B cell (primary cell): ENCODE data around the gene SLC25A21. TPM values are rescaled to one million over a fixed set of nuclear protein-coding genes. Genes with fewer than 3 reads are reported as not detected.

ENCODE experiments used
- ATAC-seq: fragments of 200-7000 bp; cut with Tn5 transposase; one replicate; pipeline ENCODE4 v1.10.0; 2021; ENCODE audit warnings: low read depth, mild to moderate bottlenecking, moderate number of reproducible peaks, moderate library complexity
- CTCF ChIA-PET: fragments of 350-600 bp; sonication (Branson Sonifier 250); formaldehyde crosslinking; loops from one replicate; lab custom pipeline; 2021; ENCODE audit warnings: antibody characterized with exemption, inconsistent platforms; lab: Charles Lee
- POLR2A ChIA-PET: fragments of 350-600 bp; sonication (Branson Sonifier 250); formaldehyde crosslinking; loops from one replicate; lab custom pipeline; 2021; ENCODE audit warnings: antibody characterized with exemption; lab: Charles Lee
- DNase-seq: peaks from one replicate; pipeline ENCODE4 v3.0.0; 2013
- H2AFZ ChIP-seq: 2 replicates; pipeline ENCODE4 v1.6.1; 2012; ENCODE audit warnings: mild to moderate bottlenecking, low read depth, low read length; ENCODE audit not compliant: insufficient read depth, poor library complexity, severe bottlenecking
- H3K27ac ChIP-seq, 2 donors: 1 replicate in 1 of 2; 2 replicates in 1 of 2; pipeline ENCODE4 v1.5.1; 2012 to 2013; ENCODE audit warnings: low read length in 2 of 2, mild to moderate bottlenecking in 2 of 2, moderate library complexity in 1 of 2
- H3K27me3 ChIP-seq, 4 experiments: fragments of 200-600 bp in 1 of 4; sonication (generic) in 1 of 4; replicated peaks in 1 of 4; 1 replicate in 2 of 4; 2 replicates in 2 of 4; pipeline versions ENCODE4 v1.6.1 to v1.7.0; 2013 to 2016; ENCODE audit warnings: low read length in 3 of 4, mild to moderate bottlenecking in 2 of 4, mixed read lengths in 1 of 4, moderate library complexity in 1 of 4; ENCODE audit not compliant: insufficient read depth in 4 of 4, control insufficient read depth in 3 of 4; ENCODE audit errors: control extremely low read depth in 1 of 4
- H3K36me3 ChIP-seq, 2 experiments: replicated peaks in 1 of 2; 1 replicate in 1 of 2; 2 replicates in 1 of 2; pipeline versions ENCODE4 v1.6.1 to v1.7.1; 2013; ENCODE audit warnings: low read length in 1 of 2; ENCODE audit not compliant: insufficient read depth in 2 of 2, control insufficient read depth in 1 of 2; ENCODE audit errors: control extremely low read depth in 1 of 2, extremely low read depth in 1 of 2
- H3K4me1 ChIP-seq, 2 donors: fragments of 200-600 bp in 1 of 2; sonication (generic) in 1 of 2; 1 replicate in 1 of 2; 2 replicates in 1 of 2; pipeline versions ENCODE4 v1.5.1 to v1.6.1; 2013 to 2017; ENCODE audit warnings: low read length in 2 of 2; ENCODE audit not compliant: control insufficient read depth in 2 of 2, insufficient read depth in 2 of 2
- H3K4me2 ChIP-seq: replicated peaks from 2 replicates; pipeline ENCODE3; 2012; ENCODE audit warnings: mild to moderate bottlenecking, low read depth, low read length; ENCODE audit not compliant: poor library complexity, severe bottlenecking
- H3K4me3 ChIP-seq, 5 experiments: fragments of 200-600 bp in 1 of 5; sonication (generic) in 1 of 5; 1 replicate in 3 of 5; 2 replicates in 2 of 5; pipeline versions ENCODE4 v1.5.1 to v1.7.0; 2011 to 2016; ENCODE audit warnings: low read length in 4 of 5, mild to moderate bottlenecking in 4 of 5, low read depth in 2 of 5, control low read depth in 1 of 5, moderate library complexity in 1 of 5; ENCODE audit not compliant: insufficient read depth in 1 of 5; ENCODE audit errors: control extremely low read depth in 1 of 5, extremely low read depth in 1 of 5
- H3K79me2 ChIP-seq: fragments of 200-600 bp; sonication (generic); one replicate; pipeline ENCODE4 v1.6.0; 2016; ENCODE audit warnings: low read length; ENCODE audit not compliant: control insufficient read depth, insufficient read depth
- H3K9ac ChIP-seq: fragments of 200-600 bp; sonication (generic); 2 replicates; pipeline ENCODE4 v1.6.1; 2017; ENCODE audit warnings: mild to moderate bottlenecking, low read length, moderate library complexity
- H3K9me3 ChIP-seq, 3 donors: one replicate each; pipeline versions ENCODE4 v1.6.1 to v1.7.1; 2013; ENCODE audit warnings: low read length in 2 of 3; ENCODE audit not compliant: control insufficient read depth in 2 of 3, insufficient read depth in 1 of 3; ENCODE audit errors: control extremely low read depth in 1 of 3
- H4K20me1 ChIP-seq: 2 replicates; pipeline ENCODE4 v1.6.0; 2012; ENCODE audit warnings: mild to moderate bottlenecking, low read length; ENCODE audit not compliant: insufficient read depth, control insufficient read depth, poor library complexity, severe bottlenecking
- H3K27ac Mint-ChIP-seq: one replicate; pipeline ENCODE4 v1.8.0; 2021; ENCODE audit warnings: mixed read lengths
- H3K27me3 Mint-ChIP-seq: one replicate; pipeline ENCODE4 v1.8.0; 2021; ENCODE audit warnings: mixed read lengths
- H3K4me1 Mint-ChIP-seq: one replicate; pipeline ENCODE4 v1.8.0; 2021; ENCODE audit warnings: mixed read lengths
- H3K4me3 Mint-ChIP-seq: one replicate; pipeline ENCODE4 v1.8.0; 2021; ENCODE audit warnings: mixed read lengths
- H3K9me3 Mint-ChIP-seq: one replicate; pipeline ENCODE4 v1.8.0; 2022; ENCODE audit warnings: mixed read lengths; ENCODE audit not compliant: insufficient read depth
- CTCF ChIP-seq: fragments of 200-600 bp; IDR thresholded peaks from one replicate; pipeline ENCODE4 v1.8.0; 2022; ENCODE audit warnings: antibody characterized with exemption, mild to moderate bottlenecking
- EZH2 ChIP-seq: IDR thresholded peaks from 2 replicates; pipeline ENCODE4 v1.6.1; 2012; ENCODE audit warnings: borderline replicate concordance, low read depth, mild to moderate bottlenecking, moderate library complexity, low read length; ENCODE audit not compliant: insufficient read depth, poor library complexity, severe bottlenecking
- WGBS: methylation state at CpG from one replicate; pipeline ENCODE4 v1.1.5; 2013; ENCODE audit warnings: missing lambda C conversion rate; ENCODE audit not compliant: insufficient coverage; 5-methylcytosine and 5-hydroxymethylcytosine counted together
- intact Hi-C: fragments of 100-400 bp; cut with micrococcal nuclease; formaldehyde crosslinking; loops from one replicate; pipeline ENCODE4 v1.10.0; 2022
- polyA plus RNA-seq: library from polyadenylated mRNA; depleted of rRNA; stranded (reverse); fragments of >200 nt; gene quantifications from 2 replicates; pipeline ENCODE4 v1.2.3, GENCODE V29; 2012
- total RNA-seq, 2 donors: library from RNA; stranded (reverse); fragments of 120-200 nt in 1 of 2; gene quantifications; 1 replicate in 1 of 2; 2 replicates in 1 of 2; pipeline versions ENCODE4 v1.2.3 to v1.2.4, GENCODE V29; 2013 to 2022

The SLC25A21 gene
- total and polyA plus RNA-seq, 2 donors (not counting 1 experiment from before 2014, with no cell fraction given): not detected

- 64% methylated on average over 10 of the region's 15 CpGs for WGBS
Observed at GRCh38 chr14:36856095-36856878, 316.1 kb downstream of the SLC25A21 start.

More at GRCh38 chr14:36856095-36856878, 316.1 kb downstream of the SLC25A21 start:
- intact Hi-C loops: no loop called here
- H3K27me3 ChIP-seq: no peaks in the 10 kb centered on the region
- no peak overlapping the region for H3K27ac Mint-ChIP-seq
- DNase-seq: no peak
- no peaks in the 10 kb centered on the region for H3K36me3 ChIP-seq
- no peak overlapping the region for H3K27ac ChIP-seq
- ChIA-PET CTCF (no interaction called here), POLR2A (no interaction called here)
- no peaks in the 10 kb centered on the region for H3K79me2 ChIP-seq
- no peaks in the 10 kb centered on the region for H3K4me1 Mint-ChIP-seq
- ATAC-seq: no peak
- H3K4me2 ChIP-seq: no peak overlapping the region
- peaks cover 0 to 5% (median 0%) of the 10 kb centered on the region in 3 donors for H3K9me3 ChIP-seq
- H2AFZ ChIP-seq: no peak overlapping the region
- H3K4me3 ChIP-seq: no peak overlapping the region
- H3K27me3 Mint-ChIP-seq: no peaks in the 10 kb centered on the region
- H4K20me1 ChIP-seq: no peaks in the 10 kb centered on the region
- TF ChIP-seq CTCF: no peak
- no peak for TF ChIP-seq EZH2
- no peak overlapping the region for H3K9ac ChIP-seq
- peaks cover 2% of the 10 kb centered on the region for H3K9me3 Mint-ChIP-seq
- H3K4me3 Mint-ChIP-seq: no peak overlapping the region
- H3K4me1 ChIP-seq: no peaks in the 10 kb centered on the region
